HG02623 (cell line): ENCODE data around the gene HAUS2.

Source experiments
- ATAC-seq: cut with Tn5 transposase; IDR thresholded peaks from one replicate; pipeline ENCODE4 v1.9.1; 2021; ENCODE audit warnings: moderate library complexity; ENCODE audit not compliant: unreplicated experiment

HAUS2 gene

DNA sequence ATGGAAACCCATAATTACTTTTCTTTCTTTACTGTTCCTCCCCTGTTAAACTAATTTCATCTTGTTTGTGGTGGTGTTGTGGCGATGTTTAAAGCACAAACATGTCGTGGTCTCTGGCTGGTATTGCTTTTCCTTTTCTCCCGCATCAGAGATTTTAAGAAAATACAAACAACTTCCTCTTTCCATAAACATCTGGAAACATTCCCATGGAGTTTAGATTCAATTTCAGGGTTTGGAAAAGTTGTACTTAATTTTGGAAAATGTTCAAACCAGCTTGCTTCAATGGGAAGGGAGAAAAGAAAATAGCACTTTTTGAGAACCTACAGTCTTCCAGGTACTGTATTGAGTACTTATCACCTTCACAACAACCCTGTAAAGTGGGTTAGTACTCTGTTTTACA, 57.2 kb downstream of the HAUS2 start:
- ATAC-seq = no peak

DNA sequence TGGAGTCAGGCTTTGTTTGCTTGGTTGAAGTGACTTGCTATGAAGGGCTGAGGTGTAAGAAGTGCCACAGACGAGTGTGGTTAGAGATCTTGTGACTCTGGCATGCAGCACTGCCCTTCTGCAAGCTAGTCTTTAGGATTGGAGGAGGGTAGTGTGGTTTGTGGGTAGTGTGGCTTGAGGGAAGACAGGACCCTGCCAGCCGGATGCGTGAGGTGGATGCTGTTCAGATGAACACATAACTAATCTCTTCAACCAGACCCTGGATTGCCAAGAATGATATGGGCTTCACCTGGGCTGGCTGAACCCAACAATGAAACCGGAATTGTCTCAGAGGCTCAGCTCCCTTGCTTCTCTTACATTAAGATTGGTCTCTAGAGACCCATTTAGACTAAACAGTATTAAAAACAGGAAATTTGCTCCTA, 59.5 kb downstream of the HAUS2 start:
- ATAC-seq = no peak

DNA sequence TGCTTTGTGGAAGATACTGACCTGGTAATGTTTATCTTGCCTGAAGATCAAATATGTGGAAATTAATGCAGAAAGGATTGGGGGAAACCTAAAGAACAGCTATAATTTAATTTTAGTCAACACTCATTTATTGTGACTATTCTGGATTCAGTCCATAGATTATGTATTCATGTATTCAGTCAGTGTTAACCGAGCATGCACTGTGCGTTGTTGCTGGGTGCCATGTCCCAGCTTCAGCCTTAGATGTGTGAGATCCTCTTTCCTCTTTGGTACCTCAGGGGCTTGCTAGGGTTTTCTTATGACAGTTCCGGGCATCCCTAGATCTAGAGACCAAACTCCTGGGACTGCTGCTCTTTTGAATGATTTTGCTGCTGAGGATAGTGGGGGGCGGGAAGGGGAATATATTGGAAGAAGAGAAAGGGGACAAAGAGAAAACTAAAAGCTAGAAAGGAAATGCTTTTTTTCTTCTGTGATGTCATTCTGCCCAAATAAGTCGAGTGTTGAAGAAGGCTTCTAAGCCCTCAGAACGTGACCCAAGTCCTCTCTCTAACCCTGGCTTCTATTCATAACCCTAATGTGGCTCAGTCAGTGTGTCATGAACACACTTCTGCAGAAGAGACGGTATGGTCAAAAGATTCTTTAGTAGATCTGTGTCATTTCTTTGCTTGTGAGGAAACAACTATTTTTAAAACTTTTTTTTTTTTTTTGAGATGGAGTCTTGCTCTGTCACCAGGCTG, 60.3 kb downstream of the HAUS2 start:
- no peak for ATAC-seq

DNA sequence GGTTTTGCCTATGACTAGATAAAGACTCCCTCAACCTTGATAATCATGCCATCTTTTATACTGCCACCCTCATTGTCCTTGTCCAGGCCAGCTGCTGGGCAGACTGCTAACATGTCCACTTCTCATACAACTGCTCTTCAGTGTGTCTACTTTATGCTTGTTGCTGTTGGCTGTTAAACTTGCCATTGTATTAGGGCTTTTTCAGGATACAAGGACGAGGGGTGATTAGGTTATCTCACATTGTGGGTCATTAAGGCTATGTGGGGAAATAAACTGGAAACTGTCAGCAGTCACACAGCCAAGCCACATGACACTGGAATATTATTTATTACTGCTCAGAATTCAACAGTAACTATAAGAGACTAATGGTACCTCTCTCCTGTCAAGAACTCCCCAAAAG, 62.9 kb downstream of the HAUS2 start:
- no peak for ATAC-seq

DNA sequence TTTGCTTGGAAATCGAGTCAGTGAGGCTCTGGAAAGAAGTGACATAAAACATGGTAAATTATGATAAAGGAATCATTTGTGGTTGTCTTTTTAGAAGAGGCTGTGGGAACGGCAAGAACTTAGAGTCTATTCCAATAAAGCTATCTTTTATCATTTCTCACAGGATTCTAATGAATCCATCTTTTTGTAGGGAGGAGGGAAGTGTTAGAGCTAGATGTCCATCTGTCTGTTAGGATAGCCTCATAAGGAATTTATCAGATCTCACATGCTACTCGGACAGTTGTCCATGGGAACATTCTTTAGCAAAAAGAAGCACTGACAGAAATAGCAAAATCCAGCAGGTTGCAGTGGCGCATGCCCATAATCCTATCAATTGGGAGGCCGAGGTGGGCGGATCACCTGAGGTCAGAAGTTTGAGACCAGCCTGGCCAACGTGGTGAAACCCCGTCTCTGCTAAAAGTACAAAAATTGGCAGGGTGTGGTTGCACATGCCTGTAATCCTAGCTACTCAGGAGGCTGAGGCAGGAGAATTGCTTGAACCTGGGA, 63.8 kb downstream of the HAUS2 start:
- no peak for ATAC-seq

DNA sequence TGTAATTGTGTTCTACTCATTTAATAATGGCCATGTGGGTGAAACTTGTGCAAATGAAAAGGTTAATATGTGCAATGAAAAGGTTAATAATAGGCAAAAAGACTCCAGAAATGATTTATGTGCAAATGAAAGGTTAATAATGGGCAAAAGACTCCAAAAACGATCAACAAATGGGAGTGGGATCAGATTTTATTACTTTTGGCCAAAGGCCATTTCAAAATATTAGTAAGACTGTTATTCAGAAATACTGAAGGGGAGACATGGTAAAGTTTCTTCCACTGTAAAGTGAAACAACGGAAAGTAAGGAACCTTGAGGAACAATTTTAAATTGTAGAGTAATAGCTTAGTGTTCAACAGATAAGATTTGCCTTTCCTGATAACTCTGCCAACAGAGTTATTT, 67.5 kb downstream of the HAUS2 start:
- ATAC-seq = no peak
